ENCODE measurements around the gene EBI3.
"Not testable (repeated sequence)": the region's sequence is repeated elsewhere in the genome, so short reads cannot be mapped to it uniquely, and the experiment has no call there.

The EBI3 gene

DNA sequence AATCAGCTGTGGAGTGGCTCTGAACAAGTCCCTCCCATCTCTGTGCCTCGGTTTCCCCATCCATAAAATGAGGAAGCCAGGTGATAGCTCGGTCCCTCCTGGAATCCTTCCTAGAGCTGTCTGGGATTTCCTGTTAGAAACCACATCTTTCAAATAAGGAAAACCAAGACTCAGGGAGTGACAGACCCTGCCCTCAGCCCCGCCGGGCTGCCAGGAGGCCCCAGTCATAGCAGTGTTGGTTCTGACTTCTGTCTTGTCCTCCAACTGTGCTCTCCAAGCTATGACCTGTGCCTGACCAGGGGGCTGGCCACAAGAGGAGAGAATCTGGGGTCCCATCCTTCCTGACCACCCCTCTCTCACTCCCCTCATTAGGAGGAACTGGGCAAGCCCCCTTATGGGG is 48.7 kb downstream of the EBI3 start:
- no peak for DNase-seq (ENCODE audit: low spot score)
- TF ChIP-seq CTCF (IDR thresholded peaks at IDR 0.05; ENCODE audit: extremely low read depth, missing control alignments): no peak

DNA sequence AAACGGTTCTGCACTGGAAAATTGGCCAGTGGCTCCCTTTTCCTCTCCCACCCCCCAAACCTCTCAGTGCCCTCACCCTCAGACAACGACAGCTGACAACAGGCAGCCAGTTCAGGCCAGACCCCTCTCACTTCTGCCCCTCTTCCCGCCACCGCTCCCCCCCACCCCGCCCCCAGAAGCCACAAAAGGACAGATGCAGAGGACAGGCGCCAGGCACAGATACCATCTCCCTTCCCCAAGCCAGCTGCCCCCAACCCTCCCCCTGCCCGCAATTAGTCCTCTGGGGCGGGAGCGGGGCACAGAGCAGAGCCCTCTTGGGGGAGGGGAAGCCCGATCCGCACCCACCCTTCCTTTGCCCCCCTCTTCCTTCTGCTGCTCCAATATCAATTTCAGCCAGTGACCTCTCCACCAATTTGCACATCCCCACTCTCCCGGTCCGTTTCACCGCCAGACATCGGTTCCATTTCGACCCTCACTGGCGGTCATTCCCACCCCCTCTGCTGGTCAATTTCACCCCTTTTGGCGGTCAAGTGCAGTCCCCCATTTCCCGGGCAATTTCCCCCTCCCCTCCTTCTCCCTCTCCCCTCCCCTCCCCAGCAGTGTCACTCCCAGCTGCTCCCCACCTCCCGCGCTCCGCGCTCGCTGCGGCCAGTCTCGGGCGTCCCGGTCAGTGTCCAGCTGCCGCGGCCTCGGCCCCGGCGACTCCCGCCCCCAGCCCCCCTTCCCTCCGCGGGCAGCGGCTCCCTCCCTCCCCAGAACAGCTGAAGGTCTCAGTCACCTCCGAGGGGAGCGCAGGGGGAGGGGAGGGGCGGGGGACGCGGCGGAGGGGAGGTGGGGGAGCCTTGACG is 49.3 kb downstream of the EBI3 start, which contains the start of gene SHD:
SHD (plus strand) TSS at position 848 of the 848 bp plus-strand sequence. CDS start 798 bp downstream, outside the sequence.
- no peak for DNase-seq (ENCODE audit: low spot score)
- TF ChIP-seq CTCF (IDR thresholded peaks at IDR 0.05; ENCODE audit: extremely low read depth, missing control alignments): no peak

DNA sequence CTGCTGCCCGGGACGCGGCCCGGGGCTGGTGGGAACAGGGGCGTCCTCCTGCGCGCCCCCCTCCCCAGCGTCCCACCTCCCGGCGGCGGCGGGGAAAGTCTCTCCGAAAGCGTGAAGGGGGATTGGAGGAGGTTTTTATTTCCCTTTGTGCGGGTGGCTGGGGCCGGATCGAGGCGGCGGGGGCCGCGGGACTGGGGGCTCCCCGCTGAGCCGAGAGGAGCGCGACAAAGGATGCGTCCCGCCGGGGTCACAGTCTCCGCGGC is 49.9 kb downstream of the EBI3 start:
- DNase-seq (ENCODE audit: low spot score): no peak
- no peak for TF ChIP-seq CTCF (IDR thresholded peaks at IDR 0.05; ENCODE audit: extremely low read depth, missing control alignments)

DNA sequence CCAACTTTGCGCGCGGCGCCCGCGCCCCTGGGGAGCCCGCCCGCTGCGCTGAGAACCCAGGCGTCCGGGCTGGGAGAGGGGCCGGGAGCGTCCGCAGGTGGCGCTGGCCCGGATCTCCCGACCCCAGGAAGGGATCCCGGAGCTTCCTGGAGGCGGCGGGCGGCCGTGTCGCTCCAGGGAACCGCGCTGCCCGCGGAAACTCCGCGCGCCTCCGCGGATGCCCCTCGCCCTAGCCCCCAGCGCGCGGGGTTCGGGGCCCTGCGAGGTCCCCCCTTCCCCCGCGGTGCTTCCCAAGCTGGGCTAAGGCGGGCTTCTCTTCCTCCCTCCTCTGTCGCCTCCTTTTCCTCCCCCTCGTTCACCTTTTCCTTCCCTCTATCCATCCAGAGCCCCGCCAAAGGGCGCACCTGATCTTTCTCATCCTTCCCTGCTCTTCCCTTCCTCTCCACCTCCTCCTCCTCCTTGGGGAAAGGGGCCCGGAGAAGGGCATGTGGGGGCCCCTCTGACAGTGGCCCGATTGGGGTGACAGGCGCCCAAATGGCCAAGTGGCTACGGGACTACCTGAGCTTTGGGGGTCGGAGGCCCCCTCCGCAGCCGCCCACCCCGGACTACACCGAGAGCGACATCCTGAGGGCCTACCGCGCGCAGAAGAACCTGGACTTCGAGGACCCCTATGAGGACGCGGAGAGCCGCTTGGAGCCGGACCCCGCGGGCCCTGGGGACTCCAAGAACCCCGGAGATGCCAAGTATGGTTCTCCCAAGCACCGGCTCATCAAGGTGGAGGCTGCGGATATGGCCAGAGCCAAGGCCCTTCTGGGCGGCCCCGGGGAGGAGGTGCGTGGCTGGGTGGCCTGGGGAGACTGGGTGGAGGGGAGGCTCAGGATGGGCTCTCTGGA is 50.5 kb downstream of the EBI3 start:
- DNase-seq (ENCODE audit: low spot score): no peak
- no peak for TF ChIP-seq CTCF (IDR thresholded peaks at IDR 0.05; ENCODE audit: extremely low read depth, missing control alignments)

- no peak for TF ChIP-seq CTCF (IDR thresholded peaks at IDR 0.05; ENCODE audit: extremely low read depth, missing control alignments)
- DNase-seq (ENCODE audit: low spot score): no peak
These were observed 55.0 kb downstream of the EBI3 start for GRCh38 chr19:4284176-4284958.

DNA sequence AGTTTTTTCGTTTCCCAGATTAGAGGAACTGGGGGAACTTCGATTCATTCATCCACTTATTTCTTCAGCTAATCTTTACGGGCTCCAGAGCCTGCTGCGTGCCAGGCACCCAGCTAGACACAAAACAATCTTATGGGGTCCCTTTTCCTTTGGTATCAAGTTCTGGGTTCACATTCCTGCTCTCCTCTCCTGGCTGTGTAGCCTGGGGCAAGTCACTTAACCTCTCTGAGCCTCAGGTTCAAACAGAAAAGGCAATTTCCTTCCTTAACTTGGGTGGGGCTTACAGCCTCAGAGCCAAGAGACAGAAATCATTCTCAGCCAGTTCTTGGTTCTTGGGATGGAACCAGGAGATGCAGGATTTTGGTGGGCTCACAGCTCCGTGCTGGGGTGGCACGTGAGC is 55.7 kb downstream of the EBI3 start:
- no peak for TF ChIP-seq CTCF (IDR thresholded peaks at IDR 0.05; ENCODE audit: extremely low read depth, missing control alignments)
- DNase-seq (ENCODE audit: low spot score): no peak

GRCh38 chr19:4286141-4286540 is 56.8 kb downstream of the EBI3 start:
- not testable (repeated sequence) for DNase-seq (ENCODE audit: low spot score)
